VCaP (cell line): ENCODE measurements around the gene EMILIN3.

Experiments
- H3K27ac ChIP-seq: fragments of 450-650 bp; 2 replicates; pipeline ENCODE4 v1.5.1; 2017
- CTCF ChIP-seq: fragments of 450-650 bp; conservative IDR thresholded peaks from 2 replicates; pipeline ENCODE4 v1.5.1; 2017; ENCODE audit warnings: mild to moderate bottlenecking, moderate library complexity

The EMILIN3 gene

GRCh38 chr20:41350408-41350962 lies 16.1 kb downstream of the EMILIN3 start:
- H3K27ac ChIP-seq = no peak overlapping the region
- TF ChIP-seq CTCF = no peak

DNA sequence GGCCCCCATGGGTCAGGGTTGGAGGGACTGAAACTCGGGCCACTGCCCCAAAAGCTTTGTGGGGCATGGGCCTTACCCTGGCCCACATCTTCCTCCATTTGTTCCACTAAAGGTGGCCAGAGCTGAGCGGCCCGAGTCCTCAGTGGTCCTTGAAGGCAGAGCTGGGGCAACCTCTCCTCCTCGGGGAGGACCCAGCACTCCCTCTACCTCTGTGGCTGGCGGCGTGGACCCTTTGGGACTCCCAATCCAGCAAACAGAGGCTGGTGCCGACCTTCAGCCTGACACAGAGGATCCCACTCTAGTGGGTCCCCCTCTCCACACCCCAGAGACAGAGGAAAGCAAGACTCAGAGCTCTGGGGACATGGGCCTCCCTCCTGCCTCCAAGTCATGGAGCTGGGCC lies 16.7 kb downstream of the EMILIN3 start:
- TF ChIP-seq CTCF = no peak
- no peak overlapping the region for H3K27ac ChIP-seq

- no peak overlapping the region for H3K27ac ChIP-seq
- TF ChIP-seq CTCF = no peak
Measured at GRCh38 chr20:41349266-41349665, 17.4 kb downstream of the EMILIN3 start.

GRCh38 chr20:41348430-41349172 lies 18.0 kb downstream of the EMILIN3 start:
- no peak for TF ChIP-seq CTCF

GRCh38 chr20:41347523-41348429 lies 18.8 kb downstream of the EMILIN3 start:
- TF ChIP-seq CTCF = no peak
- H3K27ac ChIP-seq = no peak overlapping the region

More at GRCh38 chr20:41348430-41349172, 18.0 kb downstream of the EMILIN3 start:
- H3K27ac ChIP-seq = no peak overlapping the region

DNA sequence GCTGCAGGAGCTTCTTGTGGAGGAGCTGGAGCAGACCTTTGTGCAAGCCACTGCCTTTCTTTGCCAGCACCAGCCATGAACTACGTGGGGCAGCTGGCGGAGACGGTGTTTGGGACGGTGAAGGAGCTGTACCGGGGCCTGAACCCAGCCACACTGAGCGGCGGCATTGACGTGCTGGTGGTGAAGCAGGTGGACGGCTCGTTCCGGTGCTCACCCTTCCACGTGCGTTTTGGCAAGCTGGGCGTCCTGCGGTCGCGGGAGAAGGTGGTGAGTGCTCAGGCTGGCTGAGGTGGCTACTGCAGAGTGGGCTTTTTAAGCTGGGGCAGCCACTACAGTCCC lies 20.9 kb downstream of the EMILIN3 start:
- no peak overlapping the region for H3K27ac ChIP-seq
- TF ChIP-seq CTCF = no peak
